Measurements from ENCODE around the gene VAV2.

VAV2 gene

GRCh38 chr9:133950192-133950591 is 41.9 kb downstream of the VAV2 start:
- FAIRE-seq: no peak

GRCh38 chr9:133949486-133950061 is 42.5 kb downstream of the VAV2 start:
- no peak for FAIRE-seq

- FAIRE-seq: no peak
These were observed 43.3 kb downstream of the VAV2 start for GRCh38 chr9:133948561-133949485.

GRCh38 chr9:133948131-133948530 is 44.0 kb downstream of the VAV2 start:
- FAIRE-seq: no peak

- no peak for FAIRE-seq
These were observed 45.2 kb downstream of the VAV2 start for GRCh38 chr9:133946840-133947486.

GRCh38 chr9:133945977-133946753 is 46.0 kb downstream of the VAV2 start:
- no peak for FAIRE-seq

GRCh38 chr9:133945314-133945975 is 46.7 kb downstream of the VAV2 start:
- FAIRE-seq: no peak

GRCh38 chr9:133944746-133945135 is 47.4 kb downstream of the VAV2 start:
- FAIRE-seq: no peak

GRCh38 chr9:133943781-133944745 is 48.1 kb downstream of the VAV2 start:
- no peak for FAIRE-seq

- FAIRE-seq: no peak
These were observed 48.9 kb downstream of the VAV2 start for GRCh38 chr9:133943036-133943780.

GRCh38 chr9:133942206-133942975 is 49.7 kb downstream of the VAV2 start:
- no peak for FAIRE-seq

GRCh38 chr9:133939845-133940244 is 52.3 kb downstream of the VAV2 start:
- no peak for FAIRE-seq

GRCh38 chr9:133939171-133939785 is 52.8 kb downstream of the VAV2 start:
- no peak for FAIRE-seq

GRCh38 chr9:133938753-133939152 is 53.4 kb downstream of the VAV2 start:
- FAIRE-seq: no peak

GRCh38 chr9:133938086-133938485 is 54.0 kb downstream of the VAV2 start:
- FAIRE-seq: no peak

GRCh38 chr9:133937120-133937519 is 55.0 kb downstream of the VAV2 start:
- FAIRE-seq: no peak

GRCh38 chr9:133935328-133936005 is 56.7 kb downstream of the VAV2 start:
- no peak for FAIRE-seq

GRCh38 chr9:133934482-133935232 is 57.5 kb downstream of the VAV2 start:
- FAIRE-seq: no peak
